GM21367 (cell line): ENCODE data around the gene PNMA1.
"Not testable (repeated sequence)": the region's sequence is repeated elsewhere in the genome, so short reads cannot be mapped to it uniquely, and the experiment has no call there.

Experiments used
- ATAC-seq: cut with Tn5 transposase; IDR thresholded peaks from one replicate; pipeline ENCODE4 v1.9.1; 2021; ENCODE audit not compliant: unreplicated experiment

Gene PNMA1

GRCh38 chr14:73718418-73719251, 4.5 kb upstream of the PNMA1 start:
- ATAC-seq: no peak

- ATAC-seq: no peak
These were observed 3.7 kb upstream of the PNMA1 start for GRCh38 chr14:73717711-73718417.

- ATAC-seq: no peak
These were observed 3.1 kb upstream of the PNMA1 start for GRCh38 chr14:73717266-73717665.

GRCh38 chr14:73715707-73716106, 1.5 kb upstream of the PNMA1 start:
- ATAC-seq: no peak

- no peak for ATAC-seq
These were observed 485 bp upstream of the PNMA1 start for GRCh38 chr14:73714656-73715081.

GRCh38 chr14:73713206-73713802, 880 bp downstream of the PNMA1 start:
- ATAC-seq: peak; percentile 4

GRCh38 chr14:73712540-73713180, 1.5 kb downstream of the PNMA1 start:
- ATAC-seq: no peak

- ATAC-seq: no peak
These were observed 2.1 kb downstream of the PNMA1 start for GRCh38 chr14:73712071-73712506.

- ATAC-seq: no peak
These were observed 3.4 kb downstream of the PNMA1 start for GRCh38 chr14:73710737-73711136.

- no peak for ATAC-seq
These were observed 4.2 kb downstream of the PNMA1 start for GRCh38 chr14:73709904-73710469.

GRCh38 chr14:73708076-73708475, 6.1 kb downstream of the PNMA1 start:
- ATAC-seq: not testable (repeated sequence)

- no peak for ATAC-seq
These were observed 13.9 kb downstream of the PNMA1 start for GRCh38 chr14:73700325-73700724.

- ATAC-seq: peak; percentile 68
These were observed 17.5 kb downstream of the PNMA1 start for GRCh38 chr14:73696466-73697400.

GRCh38 chr14:73695997-73696396, 18.2 kb downstream of the PNMA1 start:
- ATAC-seq: no peak

- no peak for ATAC-seq
These were observed 19.1 kb downstream of the PNMA1 start for GRCh38 chr14:73695082-73695481.

GRCh38 chr14:73694083-73694482, 20.1 kb downstream of the PNMA1 start:
- ATAC-seq: no peak

GRCh38 chr14:73686901-73687300, 27.3 kb downstream of the PNMA1 start:
- ATAC-seq: no peak

- no peak for ATAC-seq
These were observed 28.9 kb downstream of the PNMA1 start for GRCh38 chr14:73685328-73685727.

GRCh38 chr14:73684627-73685026, 29.6 kb downstream of the PNMA1 start:
- no peak for ATAC-seq

- no peak for ATAC-seq
These were observed 33.4 kb downstream of the PNMA1 start for GRCh38 chr14:73680821-73681220.
